Lung (tissue), 12 donors: ENCODE results near the gene CD47. TPM values are rescaled to one million over a fixed set of nuclear protein-coding genes. Genes with fewer than 3 reads are reported as not detected.

ENCODE experiments used
- ATAC-seq: fragments of 200-7000 bp; cut with Tn5 transposase; one replicate; pipeline ENCODE4 v1.9.1; 2020; ENCODE audit warnings: moderate number of reproducible peaks; ENCODE audit not compliant: insufficient read depth, low FRiP score
- DNase-seq, 3 donors: peaks; one replicate each; pipeline ENCODE4 v3.0.0-alpha.2; 2013 to 2017
- H3K27ac ChIP-seq, 2 donors: one replicate each; pipeline ENCODE4 v1.5.1; 2013; ENCODE audit warnings: mild to moderate bottlenecking in 2 of 2, moderate library complexity in 2 of 2, control low read depth in 1 of 2, inconsistent platforms in 1 of 2, low read depth in 1 of 2, low read length in 1 of 2
- H3K27me3 ChIP-seq, 3 donors: one replicate each; pipeline ENCODE4 v1.5.1; 2013; ENCODE audit warnings: low read length in 2 of 3; ENCODE audit not compliant: control insufficient read depth in 3 of 3, insufficient read depth in 3 of 3
- H3K36me3 ChIP-seq, 4 donors: one replicate each; pipeline ENCODE4 v1.5.1; 2013; ENCODE audit warnings: low read length in 4 of 4, mild to moderate bottlenecking in 1 of 4, moderate library complexity in 1 of 4; ENCODE audit not compliant: control insufficient read depth in 4 of 4, insufficient read depth in 4 of 4
- H3K4me1 ChIP-seq, 5 donors: one replicate each; pipeline ENCODE4 v1.5.1; 2013; ENCODE audit warnings: low read length in 5 of 5, mild to moderate bottlenecking in 2 of 5, moderate library complexity in 1 of 5; ENCODE audit not compliant: control insufficient read depth in 5 of 5, insufficient read depth in 5 of 5
- H3K4me3 ChIP-seq: one replicate; pipeline ENCODE4 v1.5.1; 2013; ENCODE audit warnings: mild to moderate bottlenecking, control low read depth, moderate library complexity
- H3K9ac ChIP-seq, 2 donors: one replicate each; pipeline ENCODE4 v1.5.1; 2013; ENCODE audit warnings: low read length in 2 of 2, control low read depth in 1 of 2; ENCODE audit not compliant: insufficient read depth in 1 of 2
- H3K9me3 ChIP-seq, 4 donors: one replicate each; pipeline ENCODE4 v1.5.1; 2013; ENCODE audit warnings: low read length in 3 of 4, mild to moderate bottlenecking in 1 of 4, moderate library complexity in 1 of 4; ENCODE audit not compliant: control insufficient read depth in 4 of 4, insufficient read depth in 3 of 4
- WGBS, 2 donors: extraction: QIAGEN DNeasy Blood & Tissue Kit; methylation state at CpG; one replicate each; pipeline ENCODE4 v1.1.7; 2013; 5-methylcytosine and 5-hydroxymethylcytosine counted together
- polyA plus RNA-seq, 2 donors: library from polyadenylated mRNA; stranded (reverse); fragments of 200-250 nt; gene quantifications; one replicate each; pipeline ENCODE4 v1.2.1, GENCODE V29; 2013
- total RNA-seq, 2 donors: library from RNA; depleted of rRNA in 1 of 2; stranded (reverse); fragments of >200 nt in 1 of 2; gene quantifications; one replicate each; pipeline ENCODE4 v1.2.1, GENCODE V29; 2014 to 2021
- TF ChIP-seq, protein P1 (sequence below): IDR thresholded peaks from 2 replicates; pipeline ENCODE4 v1.5.1; 2012; ENCODE audit warnings: mild to moderate bottlenecking; ENCODE audit errors: control extremely low read depth, extremely low read depth
- donor health status: control.
- donor health status: control.
- donor health status: Bipolar disorder and iron deficiency.
- donor health status: healthy.
- donor health status: DM: yes; HTN: yes; CAD: no.

CD47 gene
- total and polyA plus RNA-seq, 4 donors, result 115 to 410 (median 133) TPM

DNA sequence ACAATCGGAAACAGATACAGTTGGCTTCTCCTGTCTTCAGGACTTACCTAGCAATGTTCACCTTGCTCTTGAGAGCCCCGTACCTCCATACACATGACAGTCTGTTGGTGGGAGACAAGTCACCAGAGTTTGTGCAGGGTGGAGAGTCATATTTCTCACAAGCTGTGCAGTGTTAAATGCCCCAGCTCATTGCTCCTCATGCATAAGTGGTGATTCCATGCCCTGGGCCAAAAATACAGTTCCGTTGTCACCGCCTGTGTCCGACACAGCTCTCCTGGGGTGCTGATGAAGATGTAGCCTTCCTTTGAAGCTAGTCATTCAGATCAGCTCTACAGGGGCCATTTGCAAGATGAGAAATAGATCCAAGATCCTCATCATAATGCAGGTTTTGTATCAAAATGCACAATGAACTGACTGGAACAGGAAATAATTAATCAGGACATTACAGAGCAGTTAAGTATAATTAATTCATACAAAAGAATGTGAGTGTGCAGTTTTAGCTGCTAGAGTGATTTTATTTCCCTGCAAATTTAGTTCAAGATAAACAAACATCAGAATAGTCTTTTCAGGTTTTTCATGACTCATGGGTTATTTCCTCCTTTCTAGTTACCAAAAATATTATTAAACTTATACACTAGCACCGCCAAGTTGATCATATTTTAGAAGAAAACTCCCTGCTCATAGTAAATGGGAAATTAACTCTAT, 66.5 kb downstream of the CD47 start:
- Histone ChIP-seq H3K36me3 (no peaks in the 10 kb centered on the region), H3K4me1 (peaks cover 0 to 5% (median 0%) of the 10 kb centered on the region in 5 donors), H3K27ac (no peak overlapping the region), H3K9me3 (no peaks in the 10 kb centered on the region), H3K27me3 (no peaks in the 10 kb centered on the region), H3K9ac (no peak overlapping the region), H3K4me3 (no peak overlapping the region)
- no peak for DNase-seq
- TF ChIP-seq, protein P1, sequence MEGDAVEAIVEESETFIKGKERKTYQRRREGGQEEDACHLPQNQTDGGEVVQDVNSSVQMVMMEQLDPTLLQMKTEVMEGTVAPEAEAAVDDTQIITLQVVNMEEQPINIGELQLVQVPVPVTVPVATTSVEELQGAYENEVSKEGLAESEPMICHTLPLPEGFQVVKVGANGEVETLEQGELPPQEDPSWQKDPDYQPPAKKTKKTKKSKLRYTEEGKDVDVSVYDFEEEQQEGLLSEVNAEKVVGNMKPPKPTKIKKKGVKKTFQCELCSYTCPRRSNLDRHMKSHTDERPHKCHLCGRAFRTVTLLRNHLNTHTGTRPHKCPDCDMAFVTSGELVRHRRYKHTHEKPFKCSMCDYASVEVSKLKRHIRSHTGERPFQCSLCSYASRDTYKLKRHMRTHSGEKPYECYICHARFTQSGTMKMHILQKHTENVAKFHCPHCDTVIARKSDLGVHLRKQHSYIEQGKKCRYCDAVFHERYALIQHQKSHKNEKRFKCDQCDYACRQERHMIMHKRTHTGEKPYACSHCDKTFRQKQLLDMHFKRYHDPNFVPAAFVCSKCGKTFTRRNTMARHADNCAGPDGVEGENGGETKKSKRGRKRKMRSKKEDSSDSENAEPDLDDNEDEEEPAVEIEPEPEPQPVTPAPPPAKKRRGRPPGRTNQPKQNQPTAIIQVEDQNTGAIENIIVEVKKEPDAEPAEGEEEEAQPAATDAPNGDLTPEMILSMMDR, result no peak
- 83 to 85% methylated on average over 6 of the region's 6 CpGs for WGBS, 2 donors
- ATAC-seq, result no peak

- DNase-seq, result peak; percentile 31 to 58 (median 52)
- Histone ChIP-seq H3K27ac (peak overlapping the region in 1 of 2 donors; percentile 57), H3K9ac (no peak overlapping the region), H3K27me3 (no peaks in the 10 kb centered on the region), H3K4me3 (no peak overlapping the region), H3K9me3 (no peaks in the 10 kb centered on the region), H3K36me3 (no peaks in the 10 kb centered on the region), H3K4me1 (peaks cover 0 to 5% (median 0%) of the 10 kb centered on the region in 5 donors)
- ATAC-seq, result peak; percentile 78
- WGBS, 2 donors, result 75 to 86% methylated on average over 3 of the region's 3 CpGs
- TF ChIP-seq, protein P1, result no peak
Observed at GRCh38 chr3:108022256-108023150, 68.3 kb downstream of the CD47 start.

DNA sequence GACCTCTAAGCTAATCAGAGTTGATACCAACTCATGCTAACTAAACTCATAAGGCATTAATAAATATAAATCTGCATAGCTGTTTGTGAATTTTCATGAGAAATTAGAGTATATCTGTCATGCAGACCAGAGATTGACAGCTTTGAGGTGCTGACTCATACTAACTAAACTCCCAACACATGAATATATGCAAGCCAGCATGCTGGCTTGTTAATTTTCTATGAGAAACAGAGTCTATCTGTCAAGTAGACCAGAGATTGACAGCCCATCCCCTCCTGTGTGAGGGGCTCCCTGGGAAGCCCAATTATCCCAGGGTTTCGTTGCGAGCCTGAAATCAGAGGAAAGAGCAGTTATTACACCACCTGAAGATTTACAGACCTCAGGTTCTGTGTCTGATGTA, 69.3 kb downstream of the CD47 start:
- no peaks in the 10 kb centered on the region for H3K9me3 ChIP-seq
- no peak overlapping the region for H3K4me3 ChIP-seq
- H3K27me3 ChIP-seq, result no peaks in the 10 kb centered on the region
- DNase-seq (no peak), ATAC-seq (no peak)
- H3K4me1 ChIP-seq, result peaks cover 0 to 5% (median 0%) of the 10 kb centered on the region in 5 donors
- WGBS, 2 donors, result 80 to 98% methylated on average over 2 of the region's 2 CpGs
- no peak overlapping the region for H3K9ac ChIP-seq
- TF ChIP-seq, protein P1, result no peak
- H3K27ac ChIP-seq, result peak overlapping the region in 1 of 2 donors; percentile 57
- H3K36me3 ChIP-seq, result no peaks in the 10 kb centered on the region
